Measurements from ENCODE around the gene NFATC1. TPM values are rescaled to one million over a fixed set of nuclear protein-coding genes. Genes with fewer than 3 reads are reported as not detected.

The NFATC1 gene
- total RNA-seq, 1 donor from 2014 or later = 16.6 TPM

DNA sequence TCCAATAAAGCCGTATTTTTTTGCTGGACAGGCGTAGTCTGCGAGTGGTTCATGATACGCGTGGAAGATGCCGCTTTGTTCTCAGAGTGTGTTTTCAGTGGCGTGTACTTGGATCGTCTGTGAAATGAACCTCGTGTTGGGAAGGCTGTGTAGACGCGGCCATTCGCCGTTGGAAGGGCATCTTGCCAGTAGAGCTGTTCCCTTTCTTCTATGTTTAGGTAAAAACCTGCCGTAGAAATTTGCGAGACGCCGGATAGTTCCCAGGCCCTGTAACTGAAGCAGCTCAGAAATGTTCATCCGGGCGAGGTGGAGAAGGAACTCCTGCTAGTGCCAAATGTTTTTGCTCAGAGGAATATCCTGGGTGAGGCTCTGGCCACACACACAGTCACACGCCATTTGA lies 133.6 kb downstream of the NFATC1 start:
- DNase-seq = peak; percentile 25
- no peak overlapping the region for H3K27ac ChIP-seq

DNA sequence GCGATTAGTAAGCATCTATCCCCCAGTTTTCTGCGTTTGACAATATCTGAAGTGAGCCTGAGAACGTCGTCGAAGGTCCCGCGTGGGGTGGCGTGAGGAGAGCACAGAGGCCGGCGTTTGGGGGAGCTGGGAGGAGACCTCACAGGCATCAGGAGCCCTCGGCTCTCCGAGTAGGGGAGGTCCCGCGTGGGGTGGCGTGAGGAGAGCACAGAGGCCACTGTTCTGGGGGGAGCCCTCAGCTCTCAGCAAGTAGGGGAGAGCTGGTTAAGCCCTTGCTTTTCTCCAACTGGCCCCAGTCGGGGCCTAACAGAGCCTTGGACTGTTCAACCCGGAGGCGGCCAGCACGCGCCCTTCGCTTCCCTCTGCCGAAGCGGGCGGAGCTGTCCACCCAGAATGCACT lies 134.3 kb downstream of the NFATC1 start:
- Histone ChIP-seq H3K9me3 (no peaks in the 10 kb centered on the region), H3K27ac (no peak overlapping the region), H3K36me3 (peaks cover 11% of the 10 kb centered on the region), H3K4me3 (no peak overlapping the region), H3K4me1 (peaks cover 8% of the 10 kb centered on the region), H3K27me3 (no peaks in the 10 kb centered on the region)
- ATAC-seq = no peak
- no peak for TF ChIP-seq CTCF (IDR thresholded peaks at IDR 0.05)
- intact Hi-C loops (cut with DNase I) = loop anchor here (5.0 kb wide), 1 partner anchor 148 kb away; no protein-coding TSS in a partner anchor
- DNase-seq = peak; percentile 49

More for the DNA sequence above, 133.6 kb downstream of the NFATC1 start:
- Histone ChIP-seq H3K4me1 (peaks cover 8% of the 10 kb centered on the region), H3K9me3 (no peaks in the 10 kb centered on the region), H3K27me3 (no peaks in the 10 kb centered on the region), H3K4me3 (no peak overlapping the region), H3K36me3 (peaks cover 11% of the 10 kb centered on the region)
- ATAC-seq = no peak
- intact Hi-C loops (cut with DNase I) = loop anchor here (5.0 kb wide), 1 partner anchor 147 kb away; no protein-coding TSS in a partner anchor
- no peak for TF ChIP-seq CTCF (IDR thresholded peaks at IDR 0.05)

DNA sequence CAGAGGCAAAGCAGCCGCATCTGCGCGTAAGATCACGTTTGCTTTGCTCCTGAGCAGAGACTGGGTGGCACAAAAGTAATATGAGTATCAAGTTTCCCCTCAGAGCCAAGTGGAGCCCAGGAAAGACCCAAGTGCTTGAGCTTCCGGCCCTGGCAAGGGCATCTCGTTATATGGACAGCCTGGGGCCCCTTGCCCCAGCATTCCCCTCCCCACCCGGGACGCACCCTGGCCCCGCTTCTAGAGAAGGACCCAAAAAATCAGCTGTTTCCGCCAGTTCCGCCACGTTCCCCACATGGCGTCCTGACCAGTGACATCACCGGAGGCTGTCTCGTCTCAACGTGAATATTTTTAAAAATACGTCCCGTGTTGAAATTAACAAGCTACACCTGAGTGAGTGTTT lies 135.1 kb downstream of the NFATC1 start:
- H3K4me1 ChIP-seq = peaks cover 5% of the 10 kb centered on the region
- H3K9me3 ChIP-seq = no peaks in the 10 kb centered on the region
- H3K36me3 ChIP-seq = peaks cover 11% of the 10 kb centered on the region
- no peak for TF ChIP-seq CTCF (IDR thresholded peaks at IDR 0.05)
- DNase-seq (peak; percentile 52), ATAC-seq (no peak)
- H3K27ac ChIP-seq = no peak overlapping the region
- H3K4me3 ChIP-seq = no peak overlapping the region
- H3K27me3 ChIP-seq = no peaks in the 10 kb centered on the region
- intact Hi-C loops (cut with DNase I) = no loop called here

DNA sequence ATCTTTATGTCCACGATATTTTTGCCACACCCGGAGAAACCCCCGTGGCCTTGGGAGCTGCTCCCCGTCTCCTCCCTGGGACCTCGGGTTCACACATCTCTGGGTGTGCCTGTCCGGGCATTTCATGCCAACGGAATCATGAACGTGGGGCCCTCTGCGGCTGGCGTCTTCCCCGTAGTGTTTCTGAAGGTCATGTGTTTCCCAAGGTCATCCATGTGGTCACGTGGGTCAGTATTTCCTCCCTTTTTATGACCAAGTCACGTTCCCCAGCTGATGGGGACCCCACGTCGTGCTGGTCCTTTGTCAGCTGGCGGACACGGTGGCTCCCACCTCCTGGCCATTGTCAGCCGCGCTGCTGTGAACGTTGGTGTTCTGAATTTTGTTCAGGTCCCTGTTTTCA lies 135.7 kb downstream of the NFATC1 start:
- intact Hi-C loops (cut with DNase I) = no loop called here
- no peaks in the 10 kb centered on the region for H3K4me1 ChIP-seq

DNA sequence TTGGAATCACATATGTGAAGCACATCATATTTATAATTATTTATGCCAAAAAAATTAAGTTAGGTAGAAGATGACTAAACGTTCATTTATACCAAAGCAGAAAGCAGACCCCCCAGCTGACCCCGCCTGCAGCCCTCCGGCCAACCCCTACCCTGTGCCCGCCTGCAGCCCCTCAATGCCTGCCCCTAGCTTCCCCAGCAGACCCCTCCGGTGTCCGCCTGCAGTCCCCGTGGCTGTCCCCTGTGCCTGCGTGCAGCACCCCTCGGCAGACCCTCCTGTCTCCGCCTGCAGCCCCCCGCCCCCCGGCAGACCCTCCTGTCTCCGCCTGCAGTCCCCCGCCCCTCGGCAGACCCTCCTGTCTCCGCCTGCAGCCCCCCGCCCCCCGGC lies 136.2 kb downstream of the NFATC1 start:
- Histone ChIP-seq H3K9me3 (no peaks in the 10 kb centered on the region), H3K4me3 (no peak overlapping the region), H3K27ac (no peak overlapping the region), H3K27me3 (peaks cover 6% of the 10 kb centered on the region), H3K4me1 (no peaks in the 10 kb centered on the region), H3K36me3 (peaks cover 11% of the 10 kb centered on the region)
- intact Hi-C loops (cut with DNase I) = no loop called here
- ATAC-seq (no peak), DNase-seq (no peak)
- TF ChIP-seq CTCF (IDR thresholded peaks at IDR 0.05) = no peak

More for the DNA sequence above, 135.7 kb downstream of the NFATC1 start:
- Histone ChIP-seq H3K27ac (no peak overlapping the region), H3K27me3 (peaks cover 5% of the 10 kb centered on the region), H3K36me3 (peaks cover 11% of the 10 kb centered on the region), H3K9me3 (no peaks in the 10 kb centered on the region), H3K4me3 (no peak overlapping the region)
- no peak for TF ChIP-seq CTCF (IDR thresholded peaks at IDR 0.05)
- ATAC-seq (no peak), DNase-seq (no peak)
